H9 (cell line): ENCODE measurements around the gene ZSWIM3. TPM values are rescaled to one million over a fixed set of nuclear protein-coding genes. Genes with fewer than 3 reads are reported as not detected.

Experiments used
- DNase-seq: peaks from one replicate; pipeline ENCODE4 v3.0.0-alpha.2; 2017
- H2AFZ ChIP-seq: one replicate; pipeline ENCODE4 v1.6.1; 2013; ENCODE audit warnings: mild to moderate bottlenecking, low read length, control low read depth, moderate library complexity
- H2AK5ac ChIP-seq: 2 replicates; pipeline ENCODE4 v1.6.1; 2013; ENCODE audit warnings: low read length, control low read depth, mixed read lengths; ENCODE audit not compliant: insufficient read length
- H2BK120ac ChIP-seq: one replicate; pipeline ENCODE4 v1.6.1; 2013; ENCODE audit warnings: low read depth, mild to moderate bottlenecking, low read length, control low read depth, inconsistent platforms; ENCODE audit not compliant: poor library complexity, severe bottlenecking
- H2BK12ac ChIP-seq: 2 replicates; pipeline ENCODE4 v1.6.1; 2013; ENCODE audit warnings: low read length, control low read depth, mixed read lengths, low read depth; ENCODE audit not compliant: insufficient read length
- H2BK15ac ChIP-seq: 2 replicates; pipeline ENCODE4 v1.6.1; 2013; ENCODE audit warnings: low read depth, low read length, control low read depth
- H2BK20ac ChIP-seq: one replicate; pipeline ENCODE4 v1.6.1; 2013; ENCODE audit warnings: low read depth, mild to moderate bottlenecking, low read length, control low read depth, inconsistent platforms; ENCODE audit not compliant: poor library complexity, severe bottlenecking
- H2BK5ac ChIP-seq: 2 replicates; pipeline ENCODE4 v1.6.1; 2013; ENCODE audit warnings: low read length, control low read depth, mixed read lengths; ENCODE audit not compliant: insufficient read length
- H3K14ac ChIP-seq: 2 replicates; pipeline ENCODE4 v1.6.1; 2013; ENCODE audit warnings: low read length, control low read depth; ENCODE audit not compliant: insufficient read depth
- H3K18ac ChIP-seq: 2 replicates; pipeline ENCODE4 v1.6.1; 2013; ENCODE audit warnings: low read depth, mild to moderate bottlenecking, mixed read lengths, low read length, control low read depth; ENCODE audit not compliant: insufficient read length
- H3K23ac ChIP-seq: 2 replicates; pipeline ENCODE4 v1.6.1; 2013; ENCODE audit warnings: low read length, control low read depth, mixed read lengths, low read depth; ENCODE audit not compliant: insufficient read length
- H3K23me2 ChIP-seq: 2 replicates; pipeline ENCODE4 v1.6.1; 2013; ENCODE audit warnings: low read depth, mild to moderate bottlenecking, mixed read lengths, low read length, control low read depth; ENCODE audit not compliant: insufficient read length, poor library complexity, severe bottlenecking
- H3K27ac ChIP-seq: 2 replicates; pipeline ENCODE4 v1.5.1; 2013; ENCODE audit warnings: low read length, control low read depth, mixed read lengths, low read depth; ENCODE audit not compliant: insufficient read length
- H3K27me3 ChIP-seq: 2 replicates; pipeline ENCODE4 v1.6.1; 2013; ENCODE audit warnings: low read length, control low read depth, inconsistent platforms; ENCODE audit not compliant: insufficient read depth
- H3K4ac ChIP-seq: 2 replicates; pipeline ENCODE4 v1.6.1; 2013; ENCODE audit warnings: low read depth, mild to moderate bottlenecking, control low read depth, inconsistent platforms, low read length, moderate library complexity
- H3K4me1 ChIP-seq: 2 replicates; pipeline ENCODE4 v1.6.1; 2013; ENCODE audit warnings: low read length, control low read depth, inconsistent platforms; ENCODE audit not compliant: insufficient read depth
- H3K4me2 ChIP-seq: 2 replicates; pipeline ENCODE4 v1.6.1; 2013; ENCODE audit warnings: low read length, control low read depth, mixed read lengths; ENCODE audit not compliant: insufficient read length, insufficient read depth
- H3K56ac ChIP-seq: 2 replicates; pipeline ENCODE4 v1.6.1; 2013; ENCODE audit warnings: low read depth, mild to moderate bottlenecking, mixed read lengths, low read length, control low read depth; ENCODE audit not compliant: insufficient read length
- H3K79me1 ChIP-seq: 2 replicates; pipeline ENCODE4 v1.6.1; 2013; ENCODE audit warnings: low read depth, mild to moderate bottlenecking, moderate library complexity, low read length, control low read depth, inconsistent platforms; ENCODE audit not compliant: insufficient read depth, poor library complexity, severe bottlenecking
- H3K79me2 ChIP-seq: 2 replicates; pipeline ENCODE4 v1.6.1; 2013; ENCODE audit warnings: low read length, control low read depth, inconsistent platforms; ENCODE audit not compliant: insufficient read depth
- H3K9ac ChIP-seq: 2 replicates; pipeline ENCODE4 v1.6.1; 2013; ENCODE audit warnings: low read length, control low read depth, mixed read lengths; ENCODE audit not compliant: insufficient read length; ENCODE audit errors: extremely low read depth
- H3K9me3 ChIP-seq: one replicate; pipeline ENCODE4 v1.6.1; 2013; ENCODE audit warnings: low read depth, low read length, inconsistent platforms; ENCODE audit not compliant: control insufficient read depth
- H3T11ph ChIP-seq: one replicate; pipeline ENCODE4 v1.6.1; 2013; ENCODE audit warnings: mild to moderate bottlenecking, low read length, control low read depth, inconsistent platforms
- H4K20me1 ChIP-seq: one replicate; pipeline ENCODE4 v1.6.1; 2013; ENCODE audit not compliant: control insufficient read depth, insufficient read length, insufficient read depth
- H4K5ac ChIP-seq: 2 replicates; pipeline ENCODE4 v1.6.1; 2013; ENCODE audit warnings: low read depth, mild to moderate bottlenecking, mixed read lengths, low read length, control low read depth; ENCODE audit not compliant: insufficient read length
- H4K8ac ChIP-seq: replicated peaks from 2 replicates; pipeline ENCODE4 v1.6.1; 2013; ENCODE audit warnings: low read length, control low read depth, mixed read lengths, low read depth; ENCODE audit not compliant: insufficient read length
- H4K91ac ChIP-seq: 2 replicates; pipeline ENCODE4 v1.6.1; 2013; ENCODE audit warnings: low read depth, mild to moderate bottlenecking, moderate library complexity, mixed read lengths, low read length, control low read depth; ENCODE audit not compliant: insufficient read length
- H3K27ac Mint-ChIP-seq, 3 experiments: 2 replicates in 2 of 3; 3 replicates in 1 of 3; pipeline ENCODE4 v1.8.0; 2020 to 2021; ENCODE audit warnings: mixed read lengths in 3 of 3, mild to moderate bottlenecking in 1 of 3, moderate library complexity in 1 of 3
- H3K27me3 Mint-ChIP-seq: 2 replicates; pipeline ENCODE4 v1.8.0; 2021; ENCODE audit warnings: low read depth, mild to moderate bottlenecking, moderate library complexity, mixed read lengths
- H3K36me3 Mint-ChIP-seq, 3 experiments: 2 replicates in 2 of 3; 3 replicates in 1 of 3; pipeline ENCODE4 v1.8.0; 2020 to 2021; ENCODE audit warnings: low read depth in 3 of 3, mixed read lengths in 3 of 3; ENCODE audit not compliant: insufficient read depth in 1 of 3
- H3K4me1 Mint-ChIP-seq, 2 experiments: 2 replicates each; pipeline ENCODE4 v1.8.0; 2020; ENCODE audit warnings: mixed read lengths in 2 of 2
- H3K4me3 Mint-ChIP-seq, 2 experiments: 2 replicates in 1 of 2; 3 replicates in 1 of 2; pipeline ENCODE4 v1.8.0; 2020 to 2021; ENCODE audit warnings: mild to moderate bottlenecking in 2 of 2, mixed read lengths in 2 of 2, moderate library complexity in 1 of 2
- H3K9me3 Mint-ChIP-seq, 2 experiments: 2 replicates in 1 of 2; 3 replicates in 1 of 2; pipeline ENCODE4 v1.8.0; 2020; ENCODE audit warnings: mild to moderate bottlenecking in 2 of 2, mixed read lengths in 2 of 2, moderate library complexity in 1 of 2
- CTCF ChIP-seq: fragments of 200-600 bp; sonication (generic); conservative IDR thresholded peaks from 3 replicates; pipeline ENCODE4 v1.8.0; 2021; ENCODE audit warnings: antibody characterized with exemption, mild to moderate bottlenecking
- WGBS: extraction: QIAGEN DNeasy Blood & Tissue Kit; methylation state at CpG from one replicate; pipeline ENCODE4 v1.1.7; 2013; ENCODE audit warnings: missing lambda C conversion rate, low lambda C conversion rate, mixed read lengths; ENCODE audit not compliant: insufficient read length; ENCODE audit errors: extremely low coverage; 5-methylcytosine and 5-hydroxymethylcytosine counted together
- total RNA-seq: library from RNA; stranded (reverse); gene quantifications from 2 replicates; pipeline ENCODE4 v1.2.1, GENCODE V29; 2021

The ZSWIM3 gene
- total RNA-seq, 1 experiment from 2014 or later = 8.0 TPM

DNA sequence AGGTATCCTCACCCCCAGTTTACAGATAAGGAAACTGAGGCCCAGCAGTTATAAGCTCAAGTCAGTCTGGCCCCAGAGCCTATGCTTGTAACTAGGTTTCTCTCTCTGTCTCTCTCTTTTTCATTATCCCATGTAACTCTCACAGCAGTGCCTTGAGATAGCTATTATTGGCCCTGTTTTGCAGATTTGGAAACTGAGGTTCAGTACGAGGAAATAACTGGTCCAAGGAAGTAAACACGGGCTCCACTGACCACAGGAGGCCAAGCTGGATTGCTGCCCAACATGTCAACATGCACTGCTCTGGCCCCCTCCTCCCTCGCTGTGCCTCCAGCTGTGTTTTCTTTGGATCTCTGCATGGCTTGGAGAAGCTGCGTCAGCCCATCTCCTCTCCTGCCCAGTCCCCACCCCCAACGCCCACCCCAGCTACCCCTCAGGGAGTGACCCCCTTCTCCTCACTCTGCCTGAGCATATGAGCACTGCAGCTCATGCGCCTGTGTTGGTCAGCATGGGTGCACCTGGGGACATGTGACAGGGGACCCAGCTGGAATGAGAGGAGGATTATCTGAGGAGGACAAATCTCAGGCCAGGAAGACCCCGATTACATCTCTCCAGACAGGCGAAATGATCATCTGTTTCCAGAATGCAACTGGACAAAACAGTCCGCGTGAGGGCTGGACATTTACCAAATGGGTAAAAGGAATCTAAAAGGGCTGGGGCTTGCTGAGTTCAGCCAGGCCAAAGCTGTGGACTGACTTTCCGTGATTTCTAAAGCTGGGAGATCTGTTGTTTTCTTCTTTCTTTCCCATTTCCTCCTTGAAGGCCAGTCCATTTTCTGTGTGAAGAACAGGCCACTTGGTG lies 62.4 kb downstream of the ZSWIM3 start:
- no peak for DNase-seq
- Histone ChIP-seq H2BK5ac (no peak overlapping the region), H3K4me2 (no peak overlapping the region), H2AFZ (no peak overlapping the region), H4K5ac (peak overlapping the region; percentile 24), H2BK15ac (no peak overlapping the region), H4K20me1 (no peaks in the 10 kb centered on the region), H3K4ac (no peak overlapping the region), H2BK12ac (no peak overlapping the region), H3K27ac (no peak overlapping the region), H3K56ac (no peak overlapping the region), H3K23me2 (no peaks in the 10 kb centered on the region), H3K9ac (no peak overlapping the region), H2BK120ac (no peak overlapping the region), H3K79me1 (no peaks in the 10 kb centered on the region), H3K23ac (no peak overlapping the region), H4K8ac (no peak overlapping the region), H3T11ph (no peak overlapping the region), H3K4me1 (no peaks in the 10 kb centered on the region), H3K9me3 (no peaks in the 10 kb centered on the region), H3K79me2 (no peaks in the 10 kb centered on the region), H2BK20ac (no peak overlapping the region), H3K18ac (no peak overlapping the region), H4K91ac (no peak overlapping the region), H2AK5ac (no peak overlapping the region), H3K14ac (no peak overlapping the region), H3K27me3 (no peaks in the 10 kb centered on the region)
- no peaks in the 10 kb centered on the region for H3K36me3 Mint-ChIP-seq
- no peak for TF ChIP-seq CTCF
- no peak overlapping the region for H3K4me3 Mint-ChIP-seq
- H3K27me3 Mint-ChIP-seq = peaks cover 6% of the 10 kb centered on the region
- peak overlapping the region in 1 of 3 experiments; percentile 47; a peak in 2 of 7 replicates for H3K27ac Mint-ChIP-seq
- no CpG with 5 or more reads among the region's 11 CpGs for WGBS
- H3K4me1 Mint-ChIP-seq = peaks cover 7 to 13% of the 10 kb centered on the region in 2 experiments; a peak in 3 of 4 replicates
- no peaks in the 10 kb centered on the region for H3K9me3 Mint-ChIP-seq
